Fibroblast of lung (primary cell): ENCODE measurements around the gene RXRA. TPM values are rescaled to one million over a fixed set of nuclear protein-coding genes. Genes with fewer than 3 reads are reported as not detected.

Experiments used
- DNase-seq, 2 donors: peaks; one replicate each; pipeline versions ENCODE4 v3.0.0 to v3.0.0-alpha.2; 2010; ENCODE audit warnings: low read depth in 2 of 2
- H2AFZ ChIP-seq: 2 replicates; pipeline ENCODE4 v1.5.1; 2012; ENCODE audit warnings: low read length, control low read depth, inconsistent platforms
- H3K27ac ChIP-seq: 2 replicates; pipeline ENCODE4 v1.5.1; 2011; ENCODE audit warnings: low read length, control low read depth; ENCODE audit not compliant: insufficient read depth
- H3K27me3 ChIP-seq: 2 replicates; pipeline ENCODE4 v1.5.1; 2011; ENCODE audit warnings: mild to moderate bottlenecking, low read length; ENCODE audit not compliant: control insufficient read depth, insufficient read depth
- H3K36me3 ChIP-seq: 2 replicates; pipeline ENCODE4 v1.5.1; 2011; ENCODE audit warnings: low read length; ENCODE audit not compliant: control insufficient read depth, insufficient read depth
- H3K4me1 ChIP-seq: 2 replicates; pipeline ENCODE4 v1.5.1; 2011; ENCODE audit warnings: low read length; ENCODE audit not compliant: control insufficient read depth, insufficient read depth; ENCODE audit errors: extremely low read depth
- H3K4me2 ChIP-seq: 2 replicates; pipeline ENCODE4 v1.5.1; 2011; ENCODE audit warnings: low read length, control low read depth; ENCODE audit not compliant: insufficient read depth; ENCODE audit errors: extremely low read depth
- H3K4me3 ChIP-seq, 4 experiments: fragments of 200-600 bp in 1 of 4; sonication (generic) in 1 of 4; replicated peaks in 1 of 4; 2 replicates each; pipeline ENCODE4 v1.5.1; 2011 to 2016; ENCODE audit warnings: low read length in 4 of 4, low read depth in 3 of 4, mild to moderate bottlenecking in 3 of 4, control low read depth in 2 of 4, inconsistent platforms in 1 of 4, mixed read lengths in 1 of 4; ENCODE audit not compliant: insufficient read depth in 1 of 4; ENCODE audit errors: control extremely low read depth in 1 of 4
- H3K79me2 ChIP-seq: 2 replicates; pipeline ENCODE4 v1.5.1; 2012; ENCODE audit warnings: mild to moderate bottlenecking, low read length, inconsistent platforms; ENCODE audit not compliant: control insufficient read depth, insufficient read depth
- H3K9ac ChIP-seq: 2 replicates; pipeline ENCODE4 v1.5.1; 2011; ENCODE audit warnings: mild to moderate bottlenecking, low read length, control low read depth; ENCODE audit not compliant: insufficient read depth
- H3K9me3 ChIP-seq: 2 replicates; pipeline ENCODE4 v1.5.1; 2012; ENCODE audit warnings: low read depth, low read length; ENCODE audit not compliant: control insufficient read depth, insufficient read depth
- H4K20me1 ChIP-seq: 2 replicates; pipeline ENCODE4 v1.5.1; 2011; ENCODE audit warnings: low read length; ENCODE audit not compliant: control insufficient read depth, insufficient read depth; ENCODE audit errors: extremely low read depth
- EZH2 ChIP-seq: IDR thresholded peaks from 2 replicates; pipeline ENCODE4 v1.5.1; 2012; ENCODE audit warnings: low read length, control low read depth, mild to moderate bottlenecking; ENCODE audit errors: missing control alignments
- polyA plus RNA-seq, 2 donors: library from polyadenylated mRNA; depleted of rRNA in 1 of 2; stranded (reverse) in 1 of 2; unstranded in 1 of 2; fragments of >200 nt; gene quantifications; 2 replicates each; pipeline ENCODE4 v1.2.1, GENCODE V29; 2011 to 2012; ENCODE audit warnings: missing spikeins in 1 of 2
- total RNA-seq: library from RNA; depleted of rRNA; stranded (reverse); fragments of >200 nt; gene quantifications from 2 replicates; pipeline ENCODE4 v1.2.1, GENCODE V29; 2014
- TF ChIP-seq, protein P1 (sequence below), 2 donors: IDR thresholded peaks in 1 of 2; conservative IDR thresholded peaks in 1 of 2; 1 replicate in 1 of 2; 2 replicates in 1 of 2; pipeline ENCODE4 v1.5.1; 2011 to 2012; ENCODE audit warnings: low read length in 2 of 2, control low read depth in 1 of 2, inconsistent platforms in 1 of 2, low read depth in 1 of 2, mild to moderate bottlenecking in 1 of 2

Gene RXRA
- total and polyA plus RNA-seq, 2 donors (not counting 1 experiment from before 2014, with no cell fraction given): 13.3 to 14.9 TPM

- Histone ChIP-seq H3K36me3 (no peaks in the 10 kb centered on the region), H2AFZ (peak overlapping the region; percentile 80), H3K4me3 (peak overlapping the region; percentile 68 to 89 (median 76)), H3K4me2 (peak overlapping the region; percentile 98), H3K27ac (peak overlapping the region; percentile 83), H3K9ac (peak overlapping the region; percentile 85), H3K79me2 (peaks cover 35% of the 10 kb centered on the region), H4K20me1 (no peaks in the 10 kb centered on the region), H3K27me3 (no peaks in the 10 kb centered on the region), H3K9me3 (no peaks in the 10 kb centered on the region), H3K4me1 (peaks cover 24% of the 10 kb centered on the region)
- DNase-seq: peak; percentile 49 to 55
- TF ChIP-seq EZH2: no peak
- TF ChIP-seq, protein P1, sequence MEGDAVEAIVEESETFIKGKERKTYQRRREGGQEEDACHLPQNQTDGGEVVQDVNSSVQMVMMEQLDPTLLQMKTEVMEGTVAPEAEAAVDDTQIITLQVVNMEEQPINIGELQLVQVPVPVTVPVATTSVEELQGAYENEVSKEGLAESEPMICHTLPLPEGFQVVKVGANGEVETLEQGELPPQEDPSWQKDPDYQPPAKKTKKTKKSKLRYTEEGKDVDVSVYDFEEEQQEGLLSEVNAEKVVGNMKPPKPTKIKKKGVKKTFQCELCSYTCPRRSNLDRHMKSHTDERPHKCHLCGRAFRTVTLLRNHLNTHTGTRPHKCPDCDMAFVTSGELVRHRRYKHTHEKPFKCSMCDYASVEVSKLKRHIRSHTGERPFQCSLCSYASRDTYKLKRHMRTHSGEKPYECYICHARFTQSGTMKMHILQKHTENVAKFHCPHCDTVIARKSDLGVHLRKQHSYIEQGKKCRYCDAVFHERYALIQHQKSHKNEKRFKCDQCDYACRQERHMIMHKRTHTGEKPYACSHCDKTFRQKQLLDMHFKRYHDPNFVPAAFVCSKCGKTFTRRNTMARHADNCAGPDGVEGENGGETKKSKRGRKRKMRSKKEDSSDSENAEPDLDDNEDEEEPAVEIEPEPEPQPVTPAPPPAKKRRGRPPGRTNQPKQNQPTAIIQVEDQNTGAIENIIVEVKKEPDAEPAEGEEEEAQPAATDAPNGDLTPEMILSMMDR (conservative IDR thresholded peaks at IDR 0.05 in 1 of 2, IDR thresholded peaks at IDR 0.05 in 1 of 2; ENCODE audit: low read depth in 1 of 2, low read length in 2 of 2): no peak
These were observed 1.0 kb upstream of the RXRA start for GRCh38 chr9:134325096-134325812.

GRCh38 chr9:134326724-134327601 is 708 bp downstream of the RXRA start:
- H2AFZ ChIP-seq: no peak overlapping the region
- peak overlapping the region; percentile 91 for H3K4me2 ChIP-seq
- H3K4me3 ChIP-seq: peak overlapping the region; percentile 50 to 82 (median 67)
- DNase-seq: peak; percentile 34 to 48
- peak overlapping the region; percentile 84 for H3K27ac ChIP-seq
- TF ChIP-seq, protein P1 (conservative IDR thresholded peaks at IDR 0.05 in 1 of 2, IDR thresholded peaks at IDR 0.05 in 1 of 2; ENCODE audit: low read depth in 1 of 2, low read length in 2 of 2): no peak
- TF ChIP-seq EZH2: no peak
- no peaks in the 10 kb centered on the region for H3K9me3 ChIP-seq
- no peaks in the 10 kb centered on the region for H3K27me3 ChIP-seq
- peak overlapping the region; percentile 73 for H3K9ac ChIP-seq
- H3K79me2 ChIP-seq: peaks cover 52% of the 10 kb centered on the region
- peaks cover 24% of the 10 kb centered on the region for H3K4me1 ChIP-seq
- peaks cover under 1% of the 10 kb centered on the region for H4K20me1 ChIP-seq
- no peaks in the 10 kb centered on the region for H3K36me3 ChIP-seq

DNA sequence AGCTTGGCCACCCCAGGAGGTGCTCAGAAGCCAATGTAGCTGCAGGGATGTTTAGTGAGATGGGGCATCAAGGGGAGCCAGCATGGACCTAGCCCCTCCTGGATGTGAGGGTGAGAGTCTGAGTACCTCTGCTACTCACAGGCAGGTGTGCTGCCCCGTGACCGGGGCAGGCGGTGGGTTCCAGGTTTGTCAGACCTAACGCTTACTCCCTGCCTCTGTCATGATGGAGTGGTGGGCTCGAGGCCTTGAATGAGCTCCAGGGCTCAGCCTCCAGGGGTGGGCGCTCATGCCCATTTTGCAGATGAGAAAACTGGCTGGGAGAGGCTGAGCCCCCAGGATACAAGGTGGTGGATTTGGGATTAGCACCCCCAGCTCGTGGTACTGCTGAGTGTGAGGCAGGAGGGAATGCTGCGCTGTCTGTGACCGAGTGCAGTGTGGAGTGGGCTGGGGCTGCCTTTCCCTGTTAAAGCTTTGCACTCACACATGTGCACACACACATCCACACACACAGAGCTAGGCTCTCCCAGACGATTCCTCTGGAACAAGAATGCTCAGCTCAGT is 1.5 kb downstream of the RXRA start:
- H3K27ac ChIP-seq: peak overlapping the region; percentile 84
- peak overlapping the region; percentile 73 for H3K9ac ChIP-seq
- H4K20me1 ChIP-seq: peaks cover 2% of the 10 kb centered on the region
- H3K36me3 ChIP-seq: no peaks in the 10 kb centered on the region
- H3K4me2 ChIP-seq: peak overlapping the region; percentile 91
- TF ChIP-seq, protein P1 (conservative IDR thresholded peaks at IDR 0.05 in 1 of 2, IDR thresholded peaks at IDR 0.05 in 1 of 2; ENCODE audit: low read depth in 1 of 2, low read length in 2 of 2): no peak
- no peak for TF ChIP-seq EZH2
- no peaks in the 10 kb centered on the region for H3K9me3 ChIP-seq
- peaks cover 60% of the 10 kb centered on the region for H3K79me2 ChIP-seq
- peak overlapping the region; percentile 50 to 82 (median 67) for H3K4me3 ChIP-seq
- no peaks in the 10 kb centered on the region for H3K27me3 ChIP-seq
- DNase-seq: no peak
- peaks cover 24% of the 10 kb centered on the region for H3K4me1 ChIP-seq
- no peak overlapping the region for H2AFZ ChIP-seq
